ENCODE results near the gene ACVR1C. TPM values are rescaled to one million over a fixed set of nuclear protein-coding genes. Genes with fewer than 3 reads are reported as not detected.

ACVR1C gene
- total and polyA plus RNA-seq, 2 of the 4 experiments (the other 2 are of a cell fraction): 0.07 to 0.18 TPM

GRCh38 chr2:157611110-157611509 lies 17.6 kb downstream of the ACVR1C start:
- Histone ChIP-seq H4K20me1 (ENCODE audit: insufficient read depth, low read length) (no peaks in the 10 kb centered on the region), H2BK20ac (ENCODE audit: low read depth, low read length) (no peak overlapping the region), H3K4me1 (ENCODE audit: control insufficient read depth, insufficient read depth, low read length) (no peaks in the 10 kb centered on the region), H4K91ac (ENCODE audit: insufficient read depth, low read depth, low read length) (no peak overlapping the region), H3K18ac (ENCODE audit: low read depth, low read length) (no peak overlapping the region), H3K56ac (ENCODE audit: extremely low read depth, insufficient read depth, low read length) (no peak overlapping the region), H2AFZ (replicated peaks; ENCODE audit: low read length, poor library complexity) (no peak overlapping the region), H3K27me3 (ENCODE audit: control insufficient read depth, insufficient read depth, low read length) (no peaks in the 10 kb centered on the region), H3K9ac (ENCODE audit: low read depth, low read length) (no peak overlapping the region), H3K36me3 (ENCODE audit: control insufficient read depth, insufficient read depth, low read length) (no peaks in the 10 kb centered on the region), H2AK5ac (ENCODE audit: low read depth, low read length) (no peak overlapping the region), H2BK5ac (ENCODE audit: low read depth, low read length, poor library complexity, severe bottlenecking) (no peak overlapping the region), H3K79me1 (ENCODE audit: low read depth in 1 of 2, low read length in 2 of 2) (no peaks in the 10 kb centered on the region), H3K4ac (ENCODE audit: low read depth, low read length) (no peak overlapping the region), H4K8ac (ENCODE audit: low read depth in 2 of 2, low read length in 2 of 2) (no peak overlapping the region), H3K4me2 (ENCODE audit: low read depth, low read length) (no peak overlapping the region), H3K27ac (ENCODE audit: insufficient read depth, low read length) (no peak overlapping the region), H4K5ac (ENCODE audit: low read depth, low read length) (no peak overlapping the region), H3K14ac (replicated peaks; ENCODE audit: low read depth, low read length) (no peak overlapping the region), H3K4me3 (ENCODE audit: insufficient read depth, low read depth, low read length) (no peak overlapping the region), H3K23ac (ENCODE audit: low read depth, low read length) (no peak overlapping the region), H2BK15ac (ENCODE audit: low read depth, low read length) (no peak overlapping the region), H3K9me1 (ENCODE audit: insufficient read depth, low read length) (no peaks in the 10 kb centered on the region), H3K9me3 (ENCODE audit: control insufficient read depth, insufficient read depth, low read length) (no peaks in the 10 kb centered on the region), H2BK120ac (ENCODE audit: low read depth, low read length) (no peak overlapping the region), H2AK9ac (replicated peaks; ENCODE audit: low read depth, low read length, poor library complexity) (no peak overlapping the region)
- BruUV-seq (replicated peaks): no TSS peak
- in situ Hi-C loops (cut with MboI; ENCODE audit: low sequenced_read_pairs): no loop called here
- WGBS, 2 experiments (ENCODE audit: extremely low coverage in 2 of 2, insufficient read length in 1 of 2): no CpG with 5 or more reads among the region's 4 CpGs
- TF ChIP-seq MXI1 (IDR thresholded peaks at IDR 0.05; ENCODE audit: borderline replicate concordance, low read depth, low read length): no peak
- no peak for TF ChIP-seq MAFK (IDR thresholded peaks at IDR 0.05; ENCODE audit: low read depth, low read length)
- TF ChIP-seq BHLHE40 (IDR thresholded peaks at IDR 0.05; ENCODE audit: low read depth, low read length): no peak
- no peak for TF ChIP-seq POLR2A (IDR thresholded peaks at IDR 0.05; ENCODE audit: low read depth, low read length)
- dilution Hi-C loops (cut with HindIII; ENCODE audit: low sequenced_read_pairs, unreplicated experiment): no loop called here
- CTCF ChIA-PET: no interaction called here
- intact Hi-C loops (cut with micrococcal nuclease): no loop called here
- ATAC-seq (ENCODE audit: low read depth) (no peak), DNase-seq (no peak)
- POLR2A ChIA-PET (ENCODE audit: unreplicated experiment): no interaction called here

Data from IMR-90 (cell line).